Effector memory CD8-positive, alpha-beta T cell (primary cell): ENCODE results near the gene GPC6.

ENCODE experiments used
- ATAC-seq: fragments of 150-1000 bp; cut with Tn5 transposase; replicated peaks from 2 replicates; pipeline ENCODE4 v1.10.0; 2021; ENCODE audit warnings: mild to moderate bottlenecking, moderate library complexity
- DNase-seq, 3 experiments: peaks; one replicate each; pipeline ENCODE4 v3.0.0; 2021
- H3K27ac Mint-ChIP-seq, 2 donors: one replicate each; pipeline ENCODE4 v1.8.0; 2022; ENCODE audit warnings: mild to moderate bottlenecking in 2 of 2, mixed read lengths in 2 of 2, moderate library complexity in 2 of 2
- H3K27me3 Mint-ChIP-seq, 2 donors: one replicate each; pipeline ENCODE4 v1.8.0; 2022; ENCODE audit warnings: mixed read lengths in 2 of 2
- H3K36me3 Mint-ChIP-seq: one replicate; pipeline ENCODE4 v1.8.0; 2022; ENCODE audit warnings: mild to moderate bottlenecking, moderate library complexity, mixed read lengths; ENCODE audit not compliant: insufficient read depth
- H3K4me1 Mint-ChIP-seq, 2 donors: one replicate each; pipeline ENCODE4 v1.8.0; 2022; ENCODE audit warnings: low read depth in 2 of 2, mixed read lengths in 2 of 2
- H3K4me3 Mint-ChIP-seq, 2 donors: one replicate each; pipeline ENCODE4 v1.8.0; 2022; ENCODE audit warnings: mild to moderate bottlenecking in 2 of 2, mixed read lengths in 2 of 2, moderate library complexity in 2 of 2
- H3K9me3 Mint-ChIP-seq, 2 donors: one replicate each; pipeline ENCODE4 v1.8.0; 2022; ENCODE audit warnings: mixed read lengths in 2 of 2

Gene GPC6

GRCh38 chr13:94239135-94239534, 1012.5 kb downstream of the GPC6 start:
- H3K36me3 Mint-ChIP-seq: no peaks in the 10 kb centered on the region
- H3K9me3 Mint-ChIP-seq: no peaks in the 10 kb centered on the region
- peaks cover 0 to 4% of the 10 kb centered on the region in 2 donors for H3K27me3 Mint-ChIP-seq
- DNase-seq (peak in 1 of 3 experiments; percentile 0), ATAC-seq (peak; percentile 65)
- H3K4me1 Mint-ChIP-seq: peaks cover 14 to 21% of the 10 kb centered on the region in 2 donors
- no peak overlapping the region for H3K4me3 Mint-ChIP-seq
- no peak overlapping the region for H3K27ac Mint-ChIP-seq

GRCh38 chr13:94242554-94242953, 1015.9 kb downstream of the GPC6 start:
- H3K36me3 Mint-ChIP-seq: no peaks in the 10 kb centered on the region
- H3K27ac Mint-ChIP-seq: no peak overlapping the region
- H3K9me3 Mint-ChIP-seq: no peaks in the 10 kb centered on the region
- DNase-seq (no peak), ATAC-seq (no peak)
- peaks cover 2% of the 10 kb centered on the region in 2 donors for H3K27me3 Mint-ChIP-seq
- H3K4me1 Mint-ChIP-seq: peaks cover 6 to 8% of the 10 kb centered on the region in 2 donors
- no peak overlapping the region for H3K4me3 Mint-ChIP-seq

GRCh38 chr13:94243551-94243950, 1016.9 kb downstream of the GPC6 start:
- peaks cover 5 to 6% of the 10 kb centered on the region in 2 donors for H3K4me1 Mint-ChIP-seq
- no peak overlapping the region for H3K27ac Mint-ChIP-seq
- DNase-seq: no peak
- H3K4me3 Mint-ChIP-seq: no peak overlapping the region
- no peaks in the 10 kb centered on the region for H3K9me3 Mint-ChIP-seq
- ATAC-seq: no peak
- H3K36me3 Mint-ChIP-seq: no peaks in the 10 kb centered on the region
- H3K27me3 Mint-ChIP-seq: peaks cover 0 to 12% of the 10 kb centered on the region in 2 donors

GRCh38 chr13:94246495-94246894, 1019.9 kb downstream of the GPC6 start:
- Mint-ChIP-seq H3K36me3 (no peaks in the 10 kb centered on the region), H3K9me3 (no peaks in the 10 kb centered on the region), H3K4me3 (no peak overlapping the region), H3K27ac (no peak overlapping the region), H3K27me3 (peaks cover 7 to 26% of the 10 kb centered on the region in 2 donors), H3K4me1 (no peaks in the 10 kb centered on the region)
- no peak for ATAC-seq
- DNase-seq: no peak

- no peak for ATAC-seq
- no peak for DNase-seq
- no peak overlapping the region for H3K27ac Mint-ChIP-seq
- no peaks in the 10 kb centered on the region for H3K9me3 Mint-ChIP-seq
- H3K4me1 Mint-ChIP-seq: no peaks in the 10 kb centered on the region
- peaks cover 7 to 36% of the 10 kb centered on the region in 2 donors for H3K27me3 Mint-ChIP-seq
- no peak overlapping the region for H3K4me3 Mint-ChIP-seq
- no peaks in the 10 kb centered on the region for H3K36me3 Mint-ChIP-seq
These were observed 1021.3 kb downstream of the GPC6 start for GRCh38 chr13:94247890-94248289.

GRCh38 chr13:94248454-94249228, 1022.0 kb downstream of the GPC6 start:
- Mint-ChIP-seq H3K4me1 (no peaks in the 10 kb centered on the region), H3K9me3 (no peaks in the 10 kb centered on the region), H3K27ac (no peak overlapping the region), H3K27me3 (peaks cover 7 to 36% of the 10 kb centered on the region in 2 donors), H3K36me3 (no peaks in the 10 kb centered on the region), H3K4me3 (no peak overlapping the region)
- DNase-seq (no peak), ATAC-seq (no peak)

- Mint-ChIP-seq H3K27ac (no peak overlapping the region), H3K36me3 (no peaks in the 10 kb centered on the region), H3K4me1 (no peaks in the 10 kb centered on the region), H3K9me3 (no peaks in the 10 kb centered on the region), H3K4me3 (no peak overlapping the region), H3K27me3 (peaks cover 7 to 36% of the 10 kb centered on the region in 2 donors)
- ATAC-seq (no peak), DNase-seq (no peak)
These were observed 1022.9 kb downstream of the GPC6 start for GRCh38 chr13:94249512-94249911.

- no peaks in the 10 kb centered on the region for H3K4me1 Mint-ChIP-seq
- H3K4me3 Mint-ChIP-seq: no peak overlapping the region
- no peak for ATAC-seq
- no peaks in the 10 kb centered on the region for H3K9me3 Mint-ChIP-seq
- peaks cover 7 to 36% of the 10 kb centered on the region in 2 donors for H3K27me3 Mint-ChIP-seq
- no peak overlapping the region for H3K27ac Mint-ChIP-seq
- DNase-seq: no peak
- no peaks in the 10 kb centered on the region for H3K36me3 Mint-ChIP-seq
These were observed 1025.4 kb downstream of the GPC6 start for GRCh38 chr13:94251831-94252608.

GRCh38 chr13:94254737-94255136, 1028.1 kb downstream of the GPC6 start:
- H3K9me3 Mint-ChIP-seq: no peaks in the 10 kb centered on the region
- no peak overlapping the region for H3K27ac Mint-ChIP-seq
- ATAC-seq: no peak
- no peak overlapping the region for H3K4me3 Mint-ChIP-seq
- peaks cover 0 to 2% of the 10 kb centered on the region in 2 donors for H3K4me1 Mint-ChIP-seq
- DNase-seq: no peak
- H3K27me3 Mint-ChIP-seq: peaks cover 2 to 20% of the 10 kb centered on the region in 2 donors
- no peaks in the 10 kb centered on the region for H3K36me3 Mint-ChIP-seq

GRCh38 chr13:94256721-94257120, 1030.1 kb downstream of the GPC6 start:
- Mint-ChIP-seq H3K36me3 (no peaks in the 10 kb centered on the region), H3K27ac (no peak overlapping the region), H3K9me3 (no peaks in the 10 kb centered on the region), H3K4me3 (no peak overlapping the region), H3K27me3 (peaks cover 0 to 7% of the 10 kb centered on the region in 2 donors), H3K4me1 (peaks cover 0 to 2% of the 10 kb centered on the region in 2 donors)
- ATAC-seq: no peak
- no peak for DNase-seq

GRCh38 chr13:94259984-94260383, 1033.4 kb downstream of the GPC6 start:
- DNase-seq: no peak
- Mint-ChIP-seq H3K27me3 (no peaks in the 10 kb centered on the region), H3K4me3 (no peak overlapping the region), H3K27ac (no peak overlapping the region), H3K9me3 (no peaks in the 10 kb centered on the region), H3K36me3 (no peaks in the 10 kb centered on the region), H3K4me1 (peaks cover 0 to 2% of the 10 kb centered on the region in 2 donors)
- ATAC-seq: no peak

GRCh38 chr13:94261163-94261562, 1034.6 kb downstream of the GPC6 start:
- no peak overlapping the region for H3K27ac Mint-ChIP-seq
- no peaks in the 10 kb centered on the region for H3K27me3 Mint-ChIP-seq
- no peak for ATAC-seq
- H3K4me3 Mint-ChIP-seq: no peak overlapping the region
- no peak for DNase-seq
- H3K36me3 Mint-ChIP-seq: no peaks in the 10 kb centered on the region
- H3K9me3 Mint-ChIP-seq: no peaks in the 10 kb centered on the region
- H3K4me1 Mint-ChIP-seq: peaks cover 0 to 2% of the 10 kb centered on the region in 2 donors

GRCh38 chr13:94263038-94263437, 1036.4 kb downstream of the GPC6 start:
- no peak overlapping the region for H3K4me3 Mint-ChIP-seq
- no peak for DNase-seq
- no peaks in the 10 kb centered on the region for H3K9me3 Mint-ChIP-seq
- H3K27me3 Mint-ChIP-seq: no peaks in the 10 kb centered on the region
- H3K4me1 Mint-ChIP-seq: peaks cover 0 to 2% of the 10 kb centered on the region in 2 donors
- no peak for ATAC-seq
- H3K27ac Mint-ChIP-seq: no peak overlapping the region
- H3K36me3 Mint-ChIP-seq: no peaks in the 10 kb centered on the region
